ENCODE data around the gene TEAD4.

The TEAD4 gene

DNA sequence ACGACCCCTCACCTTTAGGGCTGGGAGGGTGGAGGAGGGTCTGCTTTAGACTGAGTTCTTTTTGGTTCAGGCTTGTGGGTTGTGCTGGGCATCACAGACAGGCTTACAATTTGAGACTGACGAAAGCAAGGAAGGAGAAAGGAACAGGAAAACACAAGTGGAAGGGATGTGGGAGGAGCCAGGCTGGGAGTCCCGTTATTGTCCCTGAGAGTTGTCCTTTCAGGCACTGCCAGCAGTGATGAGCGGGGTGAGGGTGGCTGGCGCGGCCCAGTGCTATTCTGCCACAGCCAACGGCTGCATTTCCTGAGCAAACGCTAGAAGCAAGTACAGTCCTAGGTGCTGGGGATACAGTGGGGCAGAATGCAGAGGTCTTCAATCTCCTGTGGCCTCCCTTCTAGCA is 88.8 kb downstream of the TEAD4 start:
- POLR2A ChIA-PET (ENCODE audit: low non-redundant PET) = no interaction called here
- H3K27ac ChIP-seq = no peak overlapping the region
- TF ChIP-seq, protein P1, sequence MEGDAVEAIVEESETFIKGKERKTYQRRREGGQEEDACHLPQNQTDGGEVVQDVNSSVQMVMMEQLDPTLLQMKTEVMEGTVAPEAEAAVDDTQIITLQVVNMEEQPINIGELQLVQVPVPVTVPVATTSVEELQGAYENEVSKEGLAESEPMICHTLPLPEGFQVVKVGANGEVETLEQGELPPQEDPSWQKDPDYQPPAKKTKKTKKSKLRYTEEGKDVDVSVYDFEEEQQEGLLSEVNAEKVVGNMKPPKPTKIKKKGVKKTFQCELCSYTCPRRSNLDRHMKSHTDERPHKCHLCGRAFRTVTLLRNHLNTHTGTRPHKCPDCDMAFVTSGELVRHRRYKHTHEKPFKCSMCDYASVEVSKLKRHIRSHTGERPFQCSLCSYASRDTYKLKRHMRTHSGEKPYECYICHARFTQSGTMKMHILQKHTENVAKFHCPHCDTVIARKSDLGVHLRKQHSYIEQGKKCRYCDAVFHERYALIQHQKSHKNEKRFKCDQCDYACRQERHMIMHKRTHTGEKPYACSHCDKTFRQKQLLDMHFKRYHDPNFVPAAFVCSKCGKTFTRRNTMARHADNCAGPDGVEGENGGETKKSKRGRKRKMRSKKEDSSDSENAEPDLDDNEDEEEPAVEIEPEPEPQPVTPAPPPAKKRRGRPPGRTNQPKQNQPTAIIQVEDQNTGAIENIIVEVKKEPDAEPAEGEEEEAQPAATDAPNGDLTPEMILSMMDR (conservative IDR thresholded peaks at IDR 0.05; ENCODE audit: low read depth) = no peak
- CTCF ChIA-PET = no interaction called here
- DNase-seq (ENCODE audit: low spot score) = no peak

DNA sequence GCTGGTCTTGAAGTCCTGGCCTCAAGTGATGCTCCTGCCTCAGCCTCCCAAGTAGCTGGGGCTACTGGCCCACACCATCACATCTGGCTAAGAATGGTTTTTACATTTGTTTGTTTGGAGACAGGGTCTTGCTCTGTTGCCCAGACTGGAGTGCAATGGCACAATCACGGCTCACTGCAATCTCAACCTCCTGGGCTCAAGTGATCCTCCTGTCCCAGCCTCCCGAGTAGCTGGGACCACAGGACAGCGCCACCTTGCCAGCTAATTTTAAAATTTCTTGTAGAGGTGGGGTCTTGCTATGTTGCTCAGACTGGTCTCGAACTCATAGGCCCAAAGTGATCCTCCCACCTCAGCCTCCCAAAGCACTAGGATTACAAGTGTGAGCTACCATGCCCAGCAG is 89.3 kb downstream of the TEAD4 start:
- H3K27ac ChIP-seq = no peak overlapping the region
- POLR2A ChIA-PET (ENCODE audit: low non-redundant PET) = no interaction called here
- no peak for DNase-seq (ENCODE audit: low spot score)
- TF ChIP-seq, protein P1 (conservative IDR thresholded peaks at IDR 0.05; ENCODE audit: low read depth) = no peak
- CTCF ChIA-PET = interaction anchor here (0.8 kb wide), 1 partner anchor 14 kb away, joined by 4 read pairs; no protein-coding TSS in a partner anchor

DNA sequence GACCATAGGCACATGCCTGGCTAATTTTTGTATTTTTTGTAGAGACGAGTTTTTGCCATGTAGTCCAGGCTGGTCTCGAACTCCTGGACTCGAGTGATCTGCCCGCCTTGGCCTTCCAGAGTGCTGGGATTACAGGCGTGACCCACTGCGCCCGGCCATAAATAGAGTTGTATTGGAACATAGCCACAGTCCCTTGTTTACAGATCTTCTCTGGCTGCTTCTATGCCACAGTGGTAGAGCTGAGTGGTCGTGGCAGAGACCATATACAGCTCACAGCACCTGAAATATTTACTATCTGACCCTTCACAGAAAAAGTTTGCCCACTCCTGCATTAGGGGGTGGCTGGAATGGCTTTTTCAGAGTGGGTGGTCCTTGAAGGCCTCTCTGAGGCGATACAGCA is 90.0 kb downstream of the TEAD4 start:
- ChIA-PET POLR2A (ENCODE audit: low non-redundant PET) (no interaction called here), CTCF (interaction anchor here (0.8 kb wide), 1 partner anchor 14 kb away, joined by 4 read pairs; no protein-coding TSS in a partner anchor)
- H3K27ac ChIP-seq = no peak overlapping the region
- TF ChIP-seq, protein P1 (conservative IDR thresholded peaks at IDR 0.05; ENCODE audit: low read depth) = no peak
- no peak for DNase-seq (ENCODE audit: low spot score)

DNA sequence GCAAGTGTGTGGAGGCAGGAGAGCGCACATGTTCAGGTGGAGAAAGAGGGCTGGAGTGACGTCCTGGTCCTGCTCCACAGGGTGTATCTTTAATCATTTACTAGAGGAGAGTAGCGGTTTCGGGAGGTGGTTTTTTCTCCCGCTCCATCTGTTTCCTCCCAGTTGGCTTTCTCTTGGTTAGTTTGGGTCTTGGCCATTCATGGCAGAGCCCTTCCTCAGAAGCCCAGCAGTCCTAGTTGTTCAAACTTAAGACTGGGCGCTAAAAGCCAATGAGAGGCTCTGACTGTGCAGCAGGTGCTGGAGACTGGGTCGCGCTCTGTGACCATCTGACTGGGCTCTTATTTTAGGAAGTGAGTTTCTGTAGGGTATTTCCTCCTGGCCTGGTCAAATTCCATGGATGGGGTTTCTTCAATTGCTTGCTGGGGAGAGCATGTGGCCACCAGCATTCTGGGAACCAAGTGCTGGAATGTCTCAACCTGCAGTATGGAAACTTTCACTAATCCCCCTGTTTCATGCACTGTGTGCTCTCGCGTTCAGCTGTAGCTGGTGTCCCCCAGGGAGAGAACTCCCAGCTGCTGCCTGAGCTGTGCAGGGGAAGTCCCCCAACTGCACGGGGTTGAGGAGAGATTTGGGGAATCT is 90.5 kb downstream of the TEAD4 start:
- POLR2A ChIA-PET (ENCODE audit: low non-redundant PET) = no interaction called here
- CTCF ChIA-PET = no interaction called here
- no peak overlapping the region for H3K27ac ChIP-seq
- DNase-seq (ENCODE audit: low spot score) = no peak
- TF ChIP-seq, protein P1 (conservative IDR thresholded peaks at IDR 0.05; ENCODE audit: low read depth) = no peak

DNA sequence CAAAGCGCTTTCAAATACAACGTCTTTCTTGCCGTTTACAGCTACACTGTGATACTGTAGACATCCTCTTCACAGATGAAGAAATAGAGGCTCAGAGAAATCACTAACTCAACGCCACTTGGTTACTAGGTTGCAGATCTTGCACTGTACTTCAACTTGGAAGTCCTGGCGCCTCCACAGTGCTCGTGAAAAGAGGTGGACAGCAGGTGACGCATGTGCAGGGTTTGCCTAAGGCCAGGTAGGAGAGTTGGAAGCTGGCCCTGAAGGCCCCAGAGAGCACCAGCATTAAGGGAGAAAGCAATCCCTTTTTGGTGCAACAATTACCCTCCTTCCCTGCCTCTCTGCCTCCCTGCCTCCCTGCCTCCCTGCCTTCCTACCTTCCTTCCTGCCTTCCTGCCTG is 95.2 kb downstream of the TEAD4 start:
- TF ChIP-seq, protein P1 (conservative IDR thresholded peaks at IDR 0.05; ENCODE audit: low read depth) = no peak
- no peak overlapping the region for H3K27ac ChIP-seq
- no peak for DNase-seq (ENCODE audit: low spot score)
- ChIA-PET CTCF (no interaction called here), POLR2A (ENCODE audit: low non-redundant PET) (no interaction called here)

DNA sequence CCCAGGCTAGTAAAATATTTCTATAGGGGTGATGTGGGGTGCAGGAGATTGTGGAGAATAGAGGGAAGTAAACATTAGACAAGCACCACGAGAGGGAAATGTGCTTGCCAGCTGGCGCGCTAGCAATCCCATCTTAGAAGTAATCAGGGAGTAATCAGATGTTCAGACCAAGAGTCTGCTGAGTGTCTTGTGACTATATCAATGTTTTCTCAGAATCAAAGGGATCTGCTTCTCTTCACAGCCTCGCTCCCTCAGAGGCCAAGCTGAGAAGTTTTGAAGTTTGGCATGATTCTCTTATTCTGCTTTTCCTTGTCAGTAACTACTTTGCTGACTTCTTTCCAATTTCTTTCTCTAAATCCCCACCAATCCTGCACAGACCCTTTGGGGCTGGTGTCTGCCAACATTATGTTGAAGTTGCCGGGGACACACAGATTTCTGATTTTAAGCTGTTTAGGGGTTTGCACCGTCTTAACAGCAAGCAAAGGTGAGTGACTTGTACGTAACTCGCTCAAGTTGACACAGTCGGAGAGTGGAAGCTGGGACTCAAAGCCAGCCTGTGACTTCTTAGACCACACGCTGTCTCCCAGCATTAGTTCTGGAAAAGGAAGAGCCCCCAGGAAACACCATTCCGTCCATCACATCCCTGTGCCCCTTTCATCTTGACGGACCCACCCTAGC is 96.0 kb downstream of the TEAD4 start:
- CTCF ChIA-PET = no interaction called here
- TF ChIP-seq, protein P1 (conservative IDR thresholded peaks at IDR 0.05; ENCODE audit: low read depth) = no peak
- POLR2A ChIA-PET (ENCODE audit: low non-redundant PET) = no interaction called here
- H3K27ac ChIP-seq = no peak overlapping the region
- no peak for DNase-seq (ENCODE audit: low spot score)

Data from RWPE1 (cell line).